Activated B cell treated with CpG ODN at 0.5 μM for 24 hours (primary cell): Measurements from ENCODE around the gene OR51B2. TPM values are rescaled to one million over a fixed set of nuclear protein-coding genes. Genes with fewer than 3 reads are reported as not detected.
"Not testable (repeated sequence)": the region's sequence is repeated elsewhere in the genome, so short reads cannot be mapped to it uniquely, and the experiment has no call there.

Experiments used
- ATAC-seq: fragments of 200-7000 bp; cut with Tn5 transposase; one replicate; pipeline ENCODE4 v1.10.0; 2021; ENCODE audit warnings: low read depth, mild to moderate bottlenecking, moderate library complexity
- CTCF ChIA-PET: fragments of 350-600 bp; sonication (Branson Sonifier 250); formaldehyde crosslinking; loops from one replicate; lab custom pipeline; 2021; ENCODE audit warnings: antibody characterized with exemption; lab: Charles Lee
- POLR2A ChIA-PET: fragments of 350-600 bp; sonication (Branson Sonifier 250); formaldehyde crosslinking; loops from one replicate; lab custom pipeline; 2021; ENCODE audit warnings: antibody characterized with exemption; lab: Charles Lee
- DNase-seq: peaks from one replicate; pipeline ENCODE4 v3.0.0; 2022
- H3K27ac Mint-ChIP-seq: one replicate; pipeline ENCODE4 v1.8.0; 2020; ENCODE audit warnings: mixed read lengths
- H3K27me3 Mint-ChIP-seq: one replicate; pipeline ENCODE4 v1.8.0; 2021; ENCODE audit warnings: mixed read lengths
- H3K36me3 Mint-ChIP-seq: one replicate; pipeline ENCODE4 v1.8.0; 2021; ENCODE audit warnings: low read depth, mixed read lengths
- H3K4me1 Mint-ChIP-seq: one replicate; pipeline ENCODE4 v1.8.0; 2021; ENCODE audit warnings: mixed read lengths
- H3K4me3 Mint-ChIP-seq: one replicate; pipeline ENCODE4 v1.8.0; 2020; ENCODE audit warnings: mild to moderate bottlenecking, mixed read lengths
- H3K9me3 Mint-ChIP-seq: one replicate; pipeline ENCODE4 v1.8.0; 2020; ENCODE audit warnings: mixed read lengths
- CTCF ChIP-seq: fragments of 200-600 bp; IDR thresholded peaks from one replicate; pipeline ENCODE4 v1.8.0; 2022; ENCODE audit warnings: antibody characterized with exemption, mild to moderate bottlenecking
- intact Hi-C: fragments of 100-400 bp; cut with micrococcal nuclease; formaldehyde crosslinking; loops from one replicate; pipeline ENCODE4 v1.15.1; 2024
- total RNA-seq: library from RNA; stranded (reverse); gene quantifications from 2 replicates; pipeline ENCODE4 v1.2.3, GENCODE V29; 2022

Gene OR51B2
- total RNA-seq, 1 donor from 2014 or later, result not detected

GRCh38 chr11:5298451-5298850 is 25.6 kb downstream of the OR51B2 start:
- Mint-ChIP-seq H3K27ac (no peak overlapping the region), H3K36me3 (no peaks in the 10 kb centered on the region), H3K27me3 (peaks cover 9% of the 10 kb centered on the region), H3K4me3 (no peak overlapping the region), H3K9me3 (no peaks in the 10 kb centered on the region), H3K4me1 (no peaks in the 10 kb centered on the region)
- no peak for TF ChIP-seq CTCF
- DNase-seq (no peak), ATAC-seq (no peak)
- ChIA-PET POLR2A (no interaction called here), CTCF (no interaction called here)
- intact Hi-C loops, result no loop called here

GRCh38 chr11:5297721-5298323 is 26.3 kb downstream of the OR51B2 start:
- Mint-ChIP-seq H3K36me3 (no peaks in the 10 kb centered on the region), H3K27me3 (peaks cover 9% of the 10 kb centered on the region), H3K4me1 (no peaks in the 10 kb centered on the region), H3K9me3 (no peaks in the 10 kb centered on the region), H3K4me3 (no peak overlapping the region), H3K27ac (no peak overlapping the region)
- no peak for TF ChIP-seq CTCF
- POLR2A ChIA-PET, result no interaction called here
- ATAC-seq (no peak), DNase-seq (no peak)
- CTCF ChIA-PET, result no interaction called here
- intact Hi-C loops, result no loop called here

GRCh38 chr11:5294342-5294995 is 29.6 kb downstream of the OR51B2 start:
- H3K27me3 Mint-ChIP-seq, POLR2A ChIA-PET, H3K4me1 Mint-ChIP-seq, DNase-seq, intact Hi-C loops, H3K9me3 Mint-ChIP-seq, CTCF ChIA-PET, H3K27ac Mint-ChIP-seq, H3K4me3 Mint-ChIP-seq, H3K36me3 Mint-ChIP-seq, ATAC-seq: not testable (repeated sequence)

- Mint-ChIP-seq H3K9me3 (no peaks in the 10 kb centered on the region), H3K4me3 (no peak overlapping the region), H3K27ac (no peak overlapping the region), H3K36me3 (no peaks in the 10 kb centered on the region), H3K27me3 (peaks cover 9% of the 10 kb centered on the region), H3K4me1 (no peaks in the 10 kb centered on the region)
- POLR2A ChIA-PET, result no interaction called here
- intact Hi-C loops, result no loop called here
- DNase-seq (no peak), ATAC-seq (no peak)
- CTCF ChIA-PET, result no interaction called here
- TF ChIP-seq CTCF, result no peak
Measured at GRCh38 chr11:5293028-5293427, 31.1 kb downstream of the OR51B2 start.

GRCh38 chr11:5291207-5291838 is 32.8 kb downstream of the OR51B2 start:
- no peak for DNase-seq
- POLR2A ChIA-PET, result no interaction called here
- CTCF ChIA-PET, result no interaction called here
- no peak for ATAC-seq
- H3K9me3 Mint-ChIP-seq, result no peaks in the 10 kb centered on the region
- no peaks in the 10 kb centered on the region for H3K4me1 Mint-ChIP-seq
- no peaks in the 10 kb centered on the region for H3K27me3 Mint-ChIP-seq
- H3K36me3 Mint-ChIP-seq, result no peaks in the 10 kb centered on the region
- no peak for TF ChIP-seq CTCF
- H3K27ac Mint-ChIP-seq, result no peak overlapping the region
- intact Hi-C loops, result no loop called here
- H3K4me3 Mint-ChIP-seq, result no peak overlapping the region
